Measurements from ENCODE around the gene MPO.

The MPO gene

GRCh38 chr17:58228679-58229078, 52.1 kb downstream of the MPO start:
- in situ Hi-C loops (cut with HindIII; ENCODE audit: low sequenced_read_pairs), result no loop called here
- DNase-seq (ENCODE audit: low read depth, low spot score), result no peak
- H3K4me3 ChIP-seq (ENCODE audit: low read depth, low read length), result no peak overlapping the region
- TF ChIP-seq CTCF (IDR thresholded peaks at IDR 0.05; ENCODE audit: low read depth, low read length), result no peak

GRCh38 chr17:58227733-58228132, 53.0 kb downstream of the MPO start:
- no peak for TF ChIP-seq CTCF (IDR thresholded peaks at IDR 0.05; ENCODE audit: low read depth, low read length)
- in situ Hi-C loops (cut with HindIII; ENCODE audit: low sequenced_read_pairs), result no loop called here

GRCh38 chr17:58224315-58224714, 56.4 kb downstream of the MPO start:
- no peak for TF ChIP-seq CTCF (IDR thresholded peaks at IDR 0.05; ENCODE audit: low read depth, low read length)
- no peak overlapping the region for H3K4me3 ChIP-seq (ENCODE audit: low read depth, low read length)
- peak; percentile 32 for DNase-seq (ENCODE audit: low read depth, low spot score)
- in situ Hi-C loops (cut with HindIII; ENCODE audit: low sequenced_read_pairs), result no loop called here

More at GRCh38 chr17:58227733-58228132, 53.0 kb downstream of the MPO start:
- DNase-seq (ENCODE audit: low read depth, low spot score), result no peak
- no peak overlapping the region for H3K4me3 ChIP-seq (ENCODE audit: low read depth, low read length)

All from astrocyte of the spinal cord (primary cell).